Retinal pigment epithelial cell (primary cell): ENCODE measurements around the gene RAI14.

Source experiments
- DNase-seq: peaks from one replicate; pipeline ENCODE4 v3.0.0-alpha.2; 2010; ENCODE audit warnings: low read depth
- H3K4me3 ChIP-seq: 2 replicates; pipeline ENCODE4 v1.5.1; 2011; ENCODE audit warnings: mild to moderate bottlenecking, low read length, control low read depth, moderate library complexity
- CTCF ChIP-seq: conservative IDR thresholded peaks from 2 replicates; pipeline ENCODE4 v1.5.1; 2011; ENCODE audit warnings: low read depth, low read length, control low read depth, inconsistent platforms

Gene RAI14

DNA sequence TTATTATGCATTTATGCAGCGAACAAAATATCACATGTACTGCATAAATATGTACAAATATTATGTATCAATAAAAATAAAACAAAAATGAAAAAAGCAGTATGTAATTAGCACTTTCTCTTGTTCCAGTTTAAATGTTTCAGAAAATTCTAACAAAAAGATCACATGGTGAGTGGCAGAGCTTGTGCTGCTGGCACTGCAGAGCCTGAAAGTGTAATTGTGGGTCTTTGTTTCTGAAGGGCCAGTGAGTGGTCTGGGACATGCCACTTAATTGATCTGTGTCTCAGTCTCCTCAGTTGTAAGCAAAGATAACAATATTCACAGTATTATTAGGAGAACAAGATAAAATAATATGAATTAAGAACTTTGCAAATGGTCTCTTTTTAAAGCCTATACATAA lies 39.5 kb upstream of the RAI14 start:
- H3K4me3 ChIP-seq, result no peak overlapping the region
- no peak for DNase-seq
- TF ChIP-seq CTCF, result no peak

- TF ChIP-seq CTCF, result no peak
- no peak for DNase-seq
- H3K4me3 ChIP-seq, result no peak overlapping the region
Measured at GRCh38 chr5:34618371-34619065, 37.6 kb upstream of the RAI14 start.

- no peak for TF ChIP-seq CTCF
- no peak overlapping the region for H3K4me3 ChIP-seq
- DNase-seq, result no peak
Measured at GRCh38 chr5:34620185-34620584, 35.9 kb upstream of the RAI14 start.

GRCh38 chr5:34621277-34622097 lies 34.6 kb upstream of the RAI14 start:
- no peak overlapping the region for H3K4me3 ChIP-seq
- no peak for TF ChIP-seq CTCF
- no peak for DNase-seq

DNA sequence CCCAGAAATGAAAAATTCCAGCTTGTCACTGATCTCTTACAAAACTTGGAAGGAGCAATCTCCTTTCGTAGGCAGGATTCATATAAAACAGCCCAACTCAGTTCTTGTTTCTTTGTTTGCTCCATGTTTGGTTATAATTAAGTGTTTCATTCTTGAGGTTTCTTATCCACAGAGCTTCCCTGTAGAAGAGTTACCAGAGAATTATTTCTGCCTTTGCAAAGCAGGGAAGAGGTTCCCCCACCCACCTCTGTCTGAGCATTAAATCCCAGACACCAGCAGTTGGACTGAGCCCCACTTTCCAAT lies 34.1 kb upstream of the RAI14 start:
- DNase-seq, result no peak
- no peak overlapping the region for H3K4me3 ChIP-seq
- TF ChIP-seq CTCF, result no peak

- no peak for DNase-seq
- no peak for TF ChIP-seq CTCF
- H3K4me3 ChIP-seq, result no peak overlapping the region
Measured at GRCh38 chr5:34624691-34625090, 31.4 kb upstream of the RAI14 start.

DNA sequence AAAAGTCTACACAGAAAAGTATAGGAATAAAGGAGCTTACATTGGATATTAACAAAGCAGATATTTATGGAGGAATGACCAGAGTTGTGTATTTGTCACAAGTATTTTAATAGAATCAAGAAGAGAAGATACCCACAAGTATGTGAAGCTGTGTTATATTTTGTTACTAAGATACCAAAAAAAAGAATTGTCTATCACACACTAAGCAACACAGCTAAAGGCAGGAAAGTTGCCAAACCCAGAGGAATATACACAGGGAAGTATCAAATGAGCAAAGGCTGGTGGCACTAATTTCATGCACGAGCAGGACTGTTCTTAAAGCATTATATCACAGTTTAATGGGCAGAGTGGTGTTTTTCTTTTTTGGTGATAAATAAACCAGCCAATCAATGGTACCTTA lies 30.9 kb upstream of the RAI14 start:
- DNase-seq, result no peak
- TF ChIP-seq CTCF, result no peak
- H3K4me3 ChIP-seq, result no peak overlapping the region
